ENCODE measurements around the gene CSNK1G2.

The CSNK1G2 gene

DNA sequence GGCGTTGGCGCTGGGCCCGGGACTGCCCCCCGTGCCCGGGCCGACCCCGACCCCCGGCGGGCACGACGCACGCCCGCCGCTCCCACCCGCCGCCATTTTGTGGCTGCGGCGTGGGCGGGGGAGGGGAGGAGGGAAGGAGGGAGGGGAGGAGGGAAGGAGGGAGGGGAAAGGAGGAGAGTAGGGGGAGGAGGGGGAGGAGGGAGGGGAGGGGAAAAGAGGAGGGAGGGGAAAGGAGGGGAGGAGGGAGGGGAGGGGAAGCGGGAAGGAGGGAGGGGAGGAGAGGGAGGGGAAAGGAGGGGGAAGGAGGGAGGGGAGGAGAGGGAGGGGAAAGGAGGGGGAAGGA is 74.6 kb downstream of the CSNK1G2 start, which contains the start of gene BTBD2:
TSS of gene BTBD2 (minus strand) at position 107 of the 343 bp plus-strand sequence. CDS start at position 96, 11 bp downstream.
- Mint-ChIP-seq H3K4me1 (peaks cover 34% of the 10 kb centered on the region), H3K27me3 (no peaks in the 10 kb centered on the region), H3K27ac (ENCODE audit: low read depth) (peak within 1 kb of the TSS; percentile 57), H3K4me3 (peak within 1 kb of the TSS; percentile 77), H3K9me3 (no peaks in the 10 kb centered on the region), H3K36me3 (ENCODE audit: insufficient read depth) (peaks cover 9% of the 10 kb centered on the region)
- no peak for DNase-seq (ENCODE audit: low spot score in 2 of 2)
- no peak for ATAC-seq (replicated peaks; ENCODE audit: extremely low read depth, poor library complexity, severe bottlenecking)

DNA sequence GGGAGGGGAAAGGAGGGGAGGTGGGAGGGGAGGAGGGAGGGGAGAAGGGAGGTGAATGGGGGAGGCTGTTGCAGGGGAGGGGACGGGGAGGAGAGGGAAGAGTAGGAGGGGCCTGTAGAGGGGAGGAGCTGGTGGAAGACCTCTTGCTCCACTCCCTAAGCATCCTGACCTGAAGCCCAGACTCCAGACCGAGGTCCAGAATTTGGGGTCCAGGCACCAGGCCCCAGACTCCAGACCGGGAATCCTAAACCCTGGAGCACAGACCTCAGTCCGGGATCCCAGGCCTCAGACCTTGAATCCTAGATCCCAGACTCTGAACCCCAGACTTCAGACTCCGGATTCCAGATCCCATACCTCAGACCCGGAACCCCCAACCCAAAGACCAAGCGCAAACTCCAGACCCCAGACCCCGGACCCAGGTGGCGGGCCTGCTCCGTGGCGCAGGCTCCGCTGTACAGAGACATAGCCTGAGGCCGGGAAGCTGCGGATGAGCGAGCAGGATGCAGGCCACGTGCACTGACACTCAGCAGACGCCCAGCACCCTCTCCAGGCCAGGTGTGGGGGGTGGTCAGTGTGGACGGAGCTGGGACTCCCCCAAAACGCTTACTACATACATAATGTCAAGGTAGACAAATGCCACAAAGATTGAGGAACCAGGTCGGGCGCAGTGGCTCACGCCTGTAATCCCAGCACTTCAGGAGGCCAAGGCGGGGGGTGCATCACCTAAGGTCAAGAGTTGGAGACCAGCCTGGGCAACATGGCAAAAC is 75.3 kb downstream of the CSNK1G2 start:
- ATAC-seq (replicated peaks; ENCODE audit: extremely low read depth, poor library complexity, severe bottlenecking): no peak
- Mint-ChIP-seq H3K27ac (ENCODE audit: low read depth) (peak overlapping the region; percentile 35), H3K9me3 (no peaks in the 10 kb centered on the region), H3K36me3 (ENCODE audit: insufficient read depth) (peaks cover 9% of the 10 kb centered on the region), H3K4me3 (peak overlapping the region; percentile 67), H3K27me3 (no peaks in the 10 kb centered on the region), H3K4me1 (peaks cover 30% of the 10 kb centered on the region)
- DNase-seq (ENCODE audit: low spot score in 2 of 2): no peak

DNA sequence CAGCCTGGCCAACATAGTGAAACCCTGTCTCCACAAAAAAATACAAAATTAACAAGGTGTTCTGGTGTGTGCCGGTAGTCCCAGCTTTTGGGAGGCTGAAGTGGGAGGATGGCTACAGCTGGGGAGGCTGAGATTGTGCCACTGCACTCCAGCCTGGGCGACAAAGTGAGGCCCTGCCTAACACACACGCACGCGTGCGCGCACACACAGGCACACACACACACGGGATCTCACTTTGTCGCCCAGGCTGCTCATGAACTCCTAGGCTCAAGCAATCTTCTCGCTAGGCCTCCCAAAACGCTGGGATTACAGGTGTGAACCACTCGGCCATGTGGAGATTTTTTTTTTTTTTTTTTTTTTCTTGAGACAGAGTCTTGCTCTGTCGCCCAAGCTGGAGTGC is 77.8 kb downstream of the CSNK1G2 start:
- H3K4me3 Mint-ChIP-seq: no peak overlapping the region
- H3K36me3 Mint-ChIP-seq (ENCODE audit: insufficient read depth): peaks cover 7% of the 10 kb centered on the region
- peaks cover 12% of the 10 kb centered on the region for H3K4me1 Mint-ChIP-seq
- no peak for ATAC-seq (replicated peaks; ENCODE audit: extremely low read depth, poor library complexity, severe bottlenecking)
- H3K27me3 Mint-ChIP-seq: no peaks in the 10 kb centered on the region
- no peaks in the 10 kb centered on the region for H3K9me3 Mint-ChIP-seq
- no peak overlapping the region for H3K27ac Mint-ChIP-seq (ENCODE audit: low read depth)
- no peak for DNase-seq (ENCODE audit: low spot score in 2 of 2)

DNA sequence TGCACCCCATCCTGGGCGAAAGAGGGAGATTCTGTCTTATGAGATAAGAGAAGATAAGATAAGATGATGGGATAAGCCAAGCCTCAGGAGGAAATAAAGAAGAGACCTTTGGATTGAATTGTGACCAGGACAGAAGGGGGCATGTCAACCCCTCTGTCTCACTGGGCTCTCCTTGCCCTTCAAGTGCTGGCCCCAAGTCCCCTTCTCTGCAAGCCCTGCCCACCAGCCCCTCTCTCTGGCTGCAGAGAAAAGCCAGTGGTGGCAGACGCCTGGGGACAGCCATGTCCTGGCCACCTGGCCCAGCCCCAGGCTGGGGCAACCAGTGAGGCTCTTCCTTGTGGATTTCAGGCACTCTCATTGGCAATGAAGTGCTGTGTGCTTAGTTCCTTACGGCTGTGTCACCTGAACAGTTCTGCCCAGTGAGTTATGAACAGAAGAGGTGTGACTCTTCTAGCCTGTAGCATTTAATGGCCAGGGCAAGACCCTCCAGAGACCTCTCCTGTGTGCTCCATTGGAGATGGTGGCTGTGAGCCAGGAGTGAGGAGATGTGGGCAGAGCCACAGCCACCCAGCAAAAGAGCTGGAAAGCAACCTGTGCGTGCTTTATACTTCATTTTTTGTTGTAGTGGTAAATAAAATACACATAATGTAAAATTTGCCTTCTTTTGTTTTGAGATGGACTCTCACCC is 80.6 kb downstream of the CSNK1G2 start:
- H3K36me3 Mint-ChIP-seq (ENCODE audit: insufficient read depth): peaks cover 6% of the 10 kb centered on the region
- H3K9me3 Mint-ChIP-seq: no peaks in the 10 kb centered on the region
- H3K4me1 Mint-ChIP-seq: peaks cover 8% of the 10 kb centered on the region
- no peaks in the 10 kb centered on the region for H3K27me3 Mint-ChIP-seq
- H3K27ac Mint-ChIP-seq (ENCODE audit: low read depth): no peak overlapping the region
- no peak for ATAC-seq (replicated peaks; ENCODE audit: extremely low read depth, poor library complexity, severe bottlenecking)
- H3K4me3 Mint-ChIP-seq: no peak overlapping the region
- no peak for DNase-seq (ENCODE audit: low spot score in 2 of 2)

DNA sequence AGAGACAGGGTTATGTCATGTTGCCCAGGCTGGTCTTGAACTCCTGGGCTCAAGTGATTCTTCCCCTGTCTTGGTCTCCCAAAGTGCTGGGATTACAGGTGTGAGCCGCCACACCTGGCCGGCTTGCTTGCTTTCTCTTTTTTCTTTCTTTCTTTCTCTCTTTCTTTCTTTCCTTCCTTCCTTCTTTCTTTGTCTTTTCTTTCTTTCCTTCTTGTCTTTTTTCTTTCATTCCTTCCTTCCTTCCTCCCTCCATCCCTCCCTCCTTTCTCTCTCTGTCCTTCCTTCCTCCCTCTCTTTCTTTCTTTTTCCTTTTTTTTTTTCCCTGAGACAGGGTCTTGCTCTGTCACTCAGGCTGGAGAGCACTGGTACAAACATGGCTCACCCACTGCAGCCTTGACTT is 81.3 kb downstream of the CSNK1G2 start:
- Mint-ChIP-seq H3K4me1 (peaks cover 8% of the 10 kb centered on the region), H3K4me3 (no peak overlapping the region), H3K27ac (ENCODE audit: low read depth) (no peak overlapping the region), H3K27me3 (no peaks in the 10 kb centered on the region), H3K9me3 (no peaks in the 10 kb centered on the region), H3K36me3 (ENCODE audit: insufficient read depth) (peaks cover 4% of the 10 kb centered on the region)
- ATAC-seq (replicated peaks; ENCODE audit: extremely low read depth, poor library complexity, severe bottlenecking) (no peak), DNase-seq (ENCODE audit: low spot score in 2 of 2) (no peak)

DNA sequence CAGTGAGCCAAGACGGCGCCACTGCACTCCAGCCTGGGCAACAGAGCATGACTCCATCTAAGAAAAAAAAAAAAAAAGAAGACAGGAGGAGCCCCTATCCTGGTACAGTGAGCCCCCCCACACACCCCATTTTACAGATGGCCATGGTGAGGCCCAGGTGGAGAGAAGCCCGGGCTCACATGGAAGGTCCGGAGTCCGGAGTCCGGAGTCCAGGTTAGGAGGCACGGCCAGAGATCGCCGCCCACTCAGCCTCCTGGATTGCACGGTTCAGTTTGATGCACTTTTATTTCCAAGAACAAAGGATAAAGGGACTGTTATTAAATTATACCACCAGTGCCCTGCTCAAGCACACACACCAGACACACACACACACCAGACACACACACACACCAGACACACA is 85.8 kb downstream of the CSNK1G2 start:
- DNase-seq (ENCODE audit: low spot score in 2 of 2): no peak
- H3K27me3 Mint-ChIP-seq: no peaks in the 10 kb centered on the region
- ATAC-seq (replicated peaks; ENCODE audit: extremely low read depth, poor library complexity, severe bottlenecking): no peak
- peaks cover 4% of the 10 kb centered on the region for H3K36me3 Mint-ChIP-seq (ENCODE audit: insufficient read depth)
- no peaks in the 10 kb centered on the region for H3K9me3 Mint-ChIP-seq
- H3K4me3 Mint-ChIP-seq: no peak overlapping the region
- H3K4me1 Mint-ChIP-seq: no peaks in the 10 kb centered on the region
- no peak overlapping the region for H3K27ac Mint-ChIP-seq (ENCODE audit: low read depth)

DNA sequence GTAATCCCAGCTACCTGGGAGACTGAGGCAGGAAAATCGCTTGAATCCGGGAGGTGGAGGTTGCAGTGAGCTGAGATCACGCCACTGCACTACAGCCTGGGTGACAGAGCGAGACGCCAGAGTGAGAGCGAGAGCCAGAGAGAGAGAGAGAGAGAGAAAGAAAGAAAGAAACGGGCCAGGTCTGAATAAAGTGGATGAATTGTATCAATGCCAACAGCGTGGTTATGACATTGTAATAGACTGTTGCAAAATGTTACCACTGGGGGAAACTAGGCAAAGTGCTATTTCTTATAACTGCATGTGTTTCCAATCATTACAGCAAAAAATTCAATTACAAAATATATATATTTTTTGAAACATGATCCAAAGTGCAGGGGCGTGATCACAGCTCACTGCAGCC is 86.4 kb downstream of the CSNK1G2 start:
- Mint-ChIP-seq H3K4me1 (peaks cover 6% of the 10 kb centered on the region), H3K9me3 (no peaks in the 10 kb centered on the region), H3K27ac (ENCODE audit: low read depth) (no peak overlapping the region), H3K4me3 (no peak overlapping the region), H3K27me3 (no peaks in the 10 kb centered on the region), H3K36me3 (ENCODE audit: insufficient read depth) (peaks cover 6% of the 10 kb centered on the region)
- DNase-seq (ENCODE audit: low spot score in 2 of 2) (no peak), ATAC-seq (replicated peaks; ENCODE audit: extremely low read depth, poor library complexity, severe bottlenecking) (no peak)

Data from central memory CD8-positive, alpha-beta T cell (primary cell).